ENCODE data around the gene TMEM247.
"Not testable (repeated sequence)": the region's sequence is repeated elsewhere in the genome, so short reads cannot be mapped to it uniquely, and the experiment has no call there.

TMEM247 gene

GRCh38 chr2:46451131-46451711 lies 28.1 kb upstream of the TMEM247 start:
- no peak for DNase-seq
- intact Hi-C loops (cut with DNase I) = loop anchor here (10.0 kb wide), 1 partner anchor 66 kb away; no protein-coding TSS in a partner anchor

DNA sequence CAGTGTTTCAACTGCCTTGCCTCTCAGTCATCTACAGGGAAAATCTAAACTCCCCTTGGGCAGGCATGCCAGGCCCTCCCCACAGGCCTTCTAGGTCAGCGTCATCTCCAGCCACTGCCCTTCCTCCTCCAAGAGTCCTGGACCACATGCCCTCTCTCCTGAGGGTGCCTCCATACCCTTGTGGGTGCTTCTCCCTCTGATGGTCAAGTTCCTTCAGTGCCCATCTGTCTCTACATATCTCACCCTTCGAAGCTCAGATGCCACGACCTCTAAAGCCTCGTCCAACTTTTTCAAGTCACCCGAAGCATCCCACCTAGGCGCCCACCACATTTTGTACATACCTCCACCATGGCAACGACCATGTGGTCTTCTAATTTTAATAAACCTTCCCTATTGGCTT lies 22.6 kb upstream of the TMEM247 start:
- intact Hi-C loops (cut with DNase I) = loop anchor here (10.0 kb wide), 1 partner anchor 72 kb away; no protein-coding TSS in a partner anchor

GRCh38 chr2:46458763-46459500 lies 20.4 kb upstream of the TMEM247 start:
- DNase-seq = no peak
- intact Hi-C loops (cut with DNase I) = loop anchor here (10.0 kb wide), 1 partner anchor 74 kb away; no protein-coding TSS in a partner anchor

More for the DNA sequence above, 22.6 kb upstream of the TMEM247 start:
- no peak for DNase-seq

DNA sequence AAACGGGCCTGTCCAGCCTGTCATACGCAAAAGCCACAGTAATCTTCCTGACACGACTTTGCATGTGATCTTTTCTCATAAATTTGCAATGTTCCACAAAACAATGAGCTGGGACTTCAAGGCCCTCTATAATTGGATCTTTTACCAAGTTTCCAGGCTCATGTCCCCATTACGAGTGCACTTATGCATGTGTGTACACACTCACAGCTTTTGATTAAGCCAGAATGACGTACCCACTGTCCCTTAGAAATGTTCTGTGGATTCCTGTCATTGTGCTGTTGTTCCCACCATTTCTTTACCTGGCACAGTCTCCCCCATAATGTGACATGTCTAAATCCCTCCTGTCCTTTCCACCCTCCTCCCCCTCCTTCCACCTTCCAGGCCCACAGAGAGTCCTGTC lies 19.7 kb upstream of the TMEM247 start:
- intact Hi-C loops (cut with DNase I) = loop anchor here (10.0 kb wide), 1 partner anchor 75 kb away; no protein-coding TSS in a partner anchor
- DNase-seq = no peak

DNA sequence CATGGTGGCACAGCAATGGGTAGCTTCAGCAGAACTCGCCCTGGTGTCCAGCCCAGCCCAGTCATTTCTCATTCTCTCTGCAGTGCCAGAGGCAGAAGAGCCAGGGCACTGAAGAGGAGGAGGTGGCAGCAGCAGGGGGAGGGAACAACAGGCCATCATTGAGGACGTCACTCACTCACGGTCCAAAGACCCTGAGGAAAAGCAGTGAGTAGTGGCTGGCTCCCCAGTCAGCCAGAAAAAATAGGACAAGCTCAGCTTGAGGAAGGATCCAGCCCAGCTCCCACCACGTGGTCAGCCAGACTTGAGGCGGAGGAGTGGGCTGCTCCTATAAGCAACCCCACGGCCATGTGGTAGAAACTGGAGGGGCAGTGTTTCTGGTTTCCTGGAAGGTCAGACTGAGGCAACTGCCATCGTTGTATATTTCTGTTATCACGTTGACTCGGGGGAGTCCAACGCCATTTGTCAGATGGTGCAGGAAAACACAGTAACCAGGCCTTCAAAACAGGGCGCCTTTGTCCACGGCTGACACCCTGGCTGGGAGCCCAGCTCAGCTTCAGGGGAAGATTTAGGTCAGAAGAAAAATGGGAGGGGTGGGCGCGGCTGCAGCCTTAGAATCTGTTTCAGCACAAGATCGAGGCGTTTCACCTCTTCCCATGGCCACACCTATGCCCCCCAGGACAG lies 19.0 kb upstream of the TMEM247 start:
- intact Hi-C loops (cut with DNase I) = no loop called here
- DNase-seq = peak; percentile 65 to 94 (median 86)

DNA sequence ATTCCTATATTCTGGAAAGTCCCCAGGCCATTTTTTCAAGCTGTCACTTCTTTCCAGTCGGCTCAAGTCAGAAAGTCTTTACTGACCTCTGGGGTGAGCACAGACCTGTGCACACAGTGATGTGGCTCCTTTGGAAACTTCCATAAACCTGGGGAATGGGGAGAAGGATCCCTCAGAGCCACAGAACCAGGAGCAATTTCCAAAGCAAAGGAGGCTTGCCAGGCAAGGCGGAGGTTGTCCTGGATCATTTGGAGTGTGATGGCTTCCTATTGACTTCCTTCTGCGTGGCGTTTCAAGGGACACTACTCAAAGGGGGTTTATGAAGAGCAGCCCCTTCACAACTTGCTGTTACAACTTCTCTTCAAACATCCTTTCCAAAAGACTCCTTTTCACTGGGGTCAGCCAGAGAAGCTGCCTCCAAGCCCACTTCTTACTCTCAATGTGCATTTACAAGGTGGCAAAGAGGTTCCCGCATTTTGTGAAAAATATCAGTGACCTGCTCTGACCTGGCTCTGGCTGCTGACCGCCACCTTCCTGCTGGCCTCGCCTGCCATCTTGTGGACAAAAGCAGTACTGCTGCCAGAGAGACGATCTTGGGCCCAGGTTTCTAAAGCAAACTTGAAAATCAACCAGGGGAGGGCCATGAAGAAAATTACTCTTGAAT lies 18.2 kb upstream of the TMEM247 start:
- intact Hi-C loops (cut with DNase I) = no loop called here
- DNase-seq = peak; percentile 24 to 96 (median 85)

DNA sequence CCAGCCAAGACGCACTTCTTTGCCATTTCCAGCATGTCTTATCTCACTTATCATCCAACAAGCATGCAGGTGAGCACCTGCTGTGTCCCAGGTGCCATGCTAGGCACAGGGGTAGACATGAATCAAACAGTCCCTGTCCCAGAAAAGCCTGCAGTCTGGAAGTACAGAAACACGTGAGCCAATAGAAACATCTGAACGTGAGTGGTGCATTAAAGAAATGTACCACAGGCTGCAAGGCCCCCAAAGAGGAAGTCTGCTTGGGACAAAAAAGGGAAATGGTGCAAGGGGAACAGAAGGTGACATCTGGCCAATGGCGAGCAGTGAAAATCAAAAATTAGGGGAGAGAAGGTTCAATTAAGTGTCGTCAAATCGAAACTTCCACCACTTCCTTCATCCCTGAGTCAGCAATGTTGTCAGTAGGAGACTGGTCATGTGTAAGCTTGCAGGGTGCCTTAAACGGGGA lies 17.6 kb upstream of the TMEM247 start:
- intact Hi-C loops (cut with DNase I) = no loop called here
- peak in 7 of 42 donors; percentile 15 to 40 (median 23) for DNase-seq

GRCh38 chr2:46462936-46463335 lies 16.4 kb upstream of the TMEM247 start:
- intact Hi-C loops (cut with DNase I) = no loop called here
- DNase-seq = no peak

- intact Hi-C loops (cut with DNase I) = loop anchor here (5.0 kb wide), 1 partner anchor 78 kb away; no protein-coding TSS in a partner anchor
- no peak for DNase-seq
These were observed 10.2 kb upstream of the TMEM247 start for GRCh38 chr2:46469116-46469515.

- DNase-seq = no peak
- intact Hi-C loops (cut with DNase I) = loop anchor here (5.0 kb wide), 1 partner anchor 78 kb away; no protein-coding TSS in a partner anchor
These were observed 9.7 kb upstream of the TMEM247 start for GRCh38 chr2:46469700-46470099.

DNA sequence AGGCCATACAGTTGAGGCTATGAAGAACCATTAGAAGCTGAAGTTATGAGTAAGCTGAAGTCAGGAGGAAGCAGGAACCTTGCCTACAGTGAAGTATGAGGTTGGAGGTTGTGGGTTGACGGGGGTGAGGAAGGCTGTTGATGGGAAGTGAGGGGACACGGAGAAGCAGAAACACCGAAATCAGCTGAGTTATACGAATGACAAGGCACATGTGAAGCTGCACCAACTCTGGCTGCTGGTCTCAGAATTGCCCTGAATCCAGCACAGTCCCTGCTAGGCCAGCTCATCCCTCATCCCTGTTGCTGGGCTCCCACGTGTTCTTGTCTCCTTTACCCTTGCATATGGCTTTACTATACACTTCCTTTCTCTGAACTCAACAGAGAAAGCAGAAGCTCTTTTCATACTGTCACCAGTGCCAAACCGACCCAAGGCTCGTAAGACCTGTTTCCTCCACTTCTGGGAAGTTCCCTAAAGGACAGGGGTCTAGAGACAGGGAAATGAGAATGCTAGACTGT lies 9.2 kb upstream of the TMEM247 start:
- intact Hi-C loops (cut with DNase I) = no loop called here
- peak in 2 of 42 donors; percentile 8 to 16 for DNase-seq

DNA sequence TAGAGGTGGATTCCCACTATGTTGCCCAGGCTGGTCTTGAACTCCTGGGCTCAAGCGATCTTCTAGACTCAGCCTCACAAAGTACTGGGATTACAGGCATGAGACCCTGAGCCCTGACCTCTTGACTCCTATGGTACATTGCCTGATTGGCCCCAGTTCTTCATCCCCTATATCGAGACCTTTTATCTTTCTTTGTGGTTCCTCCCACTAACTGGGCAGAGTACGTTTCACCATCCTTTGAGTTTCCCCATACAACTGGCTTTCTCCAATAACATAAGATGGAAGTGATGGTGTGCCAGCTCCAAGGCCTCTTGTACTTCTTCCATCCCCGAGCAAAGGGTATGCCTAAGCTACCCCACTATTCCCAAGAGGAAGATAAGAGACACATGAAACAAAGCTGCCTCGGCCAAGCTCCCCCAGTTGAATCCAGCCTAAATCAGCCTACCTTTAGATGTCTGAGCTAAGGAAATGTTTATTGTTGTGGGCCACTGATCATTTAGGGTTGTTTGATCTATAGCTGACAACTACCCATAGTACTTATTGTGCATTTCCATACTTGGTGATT lies 8.3 kb upstream of the TMEM247 start:
- no peak for DNase-seq
- intact Hi-C loops (cut with DNase I) = no loop called here

- intact Hi-C loops (cut with DNase I) = no loop called here
- no peak for DNase-seq
These were observed 7.7 kb upstream of the TMEM247 start for GRCh38 chr2:46471697-46472096.

DNA sequence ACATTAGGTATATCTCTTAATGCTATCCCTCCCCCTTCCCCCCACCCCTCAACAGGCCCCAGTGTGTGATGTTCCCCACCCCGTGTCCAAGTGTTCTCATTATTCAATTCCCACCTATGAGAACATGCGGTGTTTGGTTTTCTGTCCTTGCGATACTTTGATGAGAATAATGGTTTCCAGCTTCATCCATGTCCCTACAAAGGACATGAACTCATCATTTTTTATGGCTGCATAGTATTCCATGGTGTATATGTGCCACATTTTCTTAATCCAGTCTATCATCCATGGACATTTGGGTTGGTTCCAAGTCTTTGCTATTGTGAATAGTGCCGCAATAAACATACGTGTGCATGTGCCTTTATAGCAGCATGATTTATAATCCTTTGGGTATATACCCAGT lies 7.2 kb upstream of the TMEM247 start:
- intact Hi-C loops (cut with DNase I); DNase-seq: not testable (repeated sequence)

DNA sequence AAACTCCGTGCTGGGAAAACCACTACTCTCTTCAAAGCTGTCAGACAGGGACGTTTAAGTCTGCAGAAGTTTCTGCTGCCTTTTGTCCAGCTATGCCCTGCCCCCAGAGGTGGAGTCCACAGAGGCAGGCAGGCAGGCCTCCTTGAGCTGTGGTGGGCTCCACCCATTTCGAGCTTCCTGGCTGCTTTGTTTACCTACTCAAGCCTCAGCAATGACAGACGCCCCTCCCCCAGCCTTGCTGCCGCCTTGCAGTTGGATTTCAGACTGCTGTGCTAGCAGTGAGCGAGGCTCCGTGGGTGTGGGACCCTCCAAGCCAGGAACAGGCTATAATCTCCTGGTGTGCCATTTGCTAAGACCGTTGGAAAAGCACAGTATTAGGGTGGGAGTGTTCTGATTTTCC lies 1.9 kb upstream of the TMEM247 start:
- intact Hi-C loops (cut with DNase I) = not testable (repeated sequence)
- peak in 1 of 42 donors; percentile 7 for DNase-seq

- no peak for DNase-seq
- intact Hi-C loops (cut with DNase I) = no loop called here
These were observed 1.4 kb upstream of the TMEM247 start for GRCh38 chr2:46477925-46478324.

- intact Hi-C loops (cut with DNase I) = no loop called here
- no peak for DNase-seq
These were observed 1.2 kb downstream of the TMEM247 start for GRCh38 chr2:46480562-46480961.
